Karpas-422 (cell line): ENCODE data around the gene CFAP97D2. TPM values are rescaled to one million over a fixed set of nuclear protein-coding genes. Genes with fewer than 3 reads are reported as not detected.
"Not testable (repeated sequence)": the region's sequence is repeated elsewhere in the genome, so short reads cannot be mapped to it uniquely, and the experiment has no call there.

Source experiments
- DNase-seq: peaks from one replicate; pipeline ENCODE4 v3.0.0-alpha.2; 2015
- H2AFZ ChIP-seq: fragments of 200-600 bp; sonication (generic); 2 replicates; pipeline ENCODE4 v1.6.1; 2014; ENCODE audit warnings: antibody characterized with exemption, low read length, mixed read lengths
- H3K27ac ChIP-seq: fragments of 200-600 bp; sonication (generic); 2 replicates; pipeline ENCODE4 v1.5.1; 2014; ENCODE audit warnings: mild to moderate bottlenecking, low read length, moderate library complexity
- H3K27me3 ChIP-seq: fragments of 200-600 bp; sonication (generic); 2 replicates; pipeline ENCODE4 v1.6.1; 2014; ENCODE audit warnings: low read length, mixed read lengths
- H3K36me3 ChIP-seq: fragments of 200-600 bp; sonication (generic); 2 replicates; pipeline ENCODE4 v1.6.1; 2014; ENCODE audit warnings: low read length, mixed read lengths; ENCODE audit not compliant: insufficient read depth
- H3K4me1 ChIP-seq: fragments of 200-600 bp; sonication (generic); 2 replicates; pipeline ENCODE4 v1.6.1; 2014; ENCODE audit warnings: mild to moderate bottlenecking, low read length, mixed read lengths
- H3K4me2 ChIP-seq: fragments of 200-600 bp; sonication (generic); 2 replicates; pipeline ENCODE4 v1.6.1; 2014; ENCODE audit warnings: low read length, low read depth, mild to moderate bottlenecking; ENCODE audit not compliant: poor library complexity, severe bottlenecking
- H3K4me3 ChIP-seq: fragments of 200-600 bp; sonication (generic); 2 replicates; pipeline ENCODE4 v1.5.1; 2014; ENCODE audit warnings: mild to moderate bottlenecking, antibody characterized with exemption, low read length, mixed read lengths
- H3K79me2 ChIP-seq: fragments of 200-600 bp; sonication (generic); 2 replicates; pipeline ENCODE4 v1.6.1; 2014; ENCODE audit warnings: mild to moderate bottlenecking, low read length, mixed read lengths
- H3K9ac ChIP-seq: fragments of 200-600 bp; sonication (generic); 2 replicates; pipeline ENCODE4 v1.6.0; 2014; ENCODE audit warnings: low read length
- H3K9me2 ChIP-seq: fragments of 200-600 bp; sonication (generic), shearing (Covaris generic); replicated peaks from 2 replicates; pipeline ENCODE4 v1.6.0; 2014; ENCODE audit warnings: mild to moderate bottlenecking, low read length, moderate library complexity; ENCODE audit not compliant: insufficient read depth
- H3K9me3 ChIP-seq: fragments of 300-700, 200-600 bp; sonication (generic); 2 replicates; pipeline ENCODE4 v1.6.1; 2014; ENCODE audit warnings: low read length, mixed read lengths
- H4K20me1 ChIP-seq: fragments of 200-600 bp; sonication (generic); 2 replicates; pipeline ENCODE4 v1.6.1; 2014; ENCODE audit warnings: mild to moderate bottlenecking, antibody characterized with exemption, low read length, low read depth; ENCODE audit not compliant: insufficient read depth
- total RNA-seq: library from RNA; depleted of rRNA; stranded (reverse); fragments of >200 nt; shearing (Covaris generic); gene quantifications from 2 replicates; pipeline ENCODE4 v1.2.3, GENCODE V29; 2014; ENCODE audit warnings: low replicate concordance; rRNA removed

CFAP97D2 gene
- not detected in 2 replicates for total RNA-seq

DNA sequence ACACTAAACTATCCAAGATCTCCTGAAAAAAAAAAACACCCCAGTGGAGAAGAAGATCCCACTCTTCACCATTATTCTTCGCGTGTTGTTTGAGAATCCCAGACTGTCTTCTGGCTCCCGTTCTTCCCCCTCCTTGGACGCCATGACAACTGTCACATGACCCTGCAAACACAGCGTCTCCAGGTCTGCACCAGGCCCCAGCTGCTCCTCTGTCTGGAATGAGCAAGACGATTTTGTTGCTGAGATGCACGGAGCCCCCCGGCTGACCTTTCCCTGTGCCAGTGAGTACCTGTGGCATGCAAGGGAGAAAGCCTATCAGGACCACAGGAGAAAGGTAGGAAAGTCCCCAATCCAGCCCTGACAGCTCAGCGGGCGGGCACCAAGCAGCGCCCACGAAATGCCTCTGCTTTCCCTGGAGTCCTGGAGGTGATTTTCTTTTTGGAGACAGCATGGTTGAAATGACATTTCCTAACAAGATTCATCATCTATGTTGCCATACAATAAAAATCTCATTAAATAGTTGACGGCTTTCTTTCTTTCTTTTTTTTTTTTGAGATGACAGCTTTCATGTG, at the start of gene CFAP97D2:
CFAP97D2 (plus strand) TSS at position 171 of the 572 bp plus-strand sequence; CDS start at position 245, 74 bp downstream.
- Histone ChIP-seq H2AFZ (no peak within 1 kb of the TSS), H3K36me3 (no peaks in the 10 kb centered on the region), H3K9me2 (no peaks in the 10 kb centered on the region), H3K4me3 (no peak within 1 kb of the TSS), H3K27me3 (no peaks in the 10 kb centered on the region), H3K4me1 (no peaks in the 10 kb centered on the region), H4K20me1 (no peaks in the 10 kb centered on the region), H3K4me2 (no peak within 1 kb of the TSS), H3K27ac (no peak within 1 kb of the TSS), H3K79me2 (no peaks in the 10 kb centered on the region), H3K9ac (no peak within 1 kb of the TSS), H3K9me3 (no peaks in the 10 kb centered on the region)
- no peak for DNase-seq

DNA sequence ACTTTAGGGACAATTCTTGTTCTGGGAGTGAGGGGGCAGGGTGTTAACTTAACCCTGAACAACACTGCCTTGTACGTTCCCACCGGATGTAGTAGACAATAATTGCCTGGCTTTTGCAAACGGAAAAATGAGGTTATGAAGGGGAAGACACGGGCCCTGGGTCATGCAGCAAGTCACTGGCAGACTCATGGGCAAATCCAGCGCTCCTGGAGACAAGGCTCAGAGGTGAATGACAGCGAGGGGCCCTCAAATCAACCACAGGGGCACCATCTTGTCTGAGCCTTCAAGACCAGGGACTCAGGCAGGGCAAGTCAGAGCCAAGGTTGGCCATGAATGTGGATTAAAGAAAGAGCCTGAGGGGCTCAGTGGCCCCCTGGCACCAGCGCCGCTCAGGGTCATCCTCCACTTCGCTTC, 49.4 kb upstream of the CFAP97D2 start:
- no peak for DNase-seq
- H3K9me2 ChIP-seq = no peaks in the 10 kb centered on the region
- H3K36me3 ChIP-seq = no peaks in the 10 kb centered on the region
- H3K9ac ChIP-seq = no peak overlapping the region
- H3K9me3 ChIP-seq = no peaks in the 10 kb centered on the region
- H3K79me2 ChIP-seq = no peaks in the 10 kb centered on the region
- H3K4me2 ChIP-seq = no peak overlapping the region
- no peak overlapping the region for H3K27ac ChIP-seq
- H2AFZ ChIP-seq = no peak overlapping the region
- H3K27me3 ChIP-seq = no peaks in the 10 kb centered on the region
- H3K4me1 ChIP-seq = peaks cover 38% of the 10 kb centered on the region
- no peaks in the 10 kb centered on the region for H4K20me1 ChIP-seq
- H3K4me3 ChIP-seq = no peak overlapping the region

- Histone ChIP-seq H3K27me3 (no peaks in the 10 kb centered on the region), H3K79me2 (no peaks in the 10 kb centered on the region), H2AFZ (no peak overlapping the region), H3K36me3 (no peaks in the 10 kb centered on the region), H3K27ac (no peak overlapping the region), H3K4me3 (peak overlapping the region; percentile 72; the same call in 1 of the 2 replicates), H3K9me3 (no peaks in the 10 kb centered on the region), H3K4me2 (peak overlapping the region; percentile 89), H4K20me1 (no peaks in the 10 kb centered on the region), H3K9me2 (no peaks in the 10 kb centered on the region), H3K4me1 (peaks cover 38% of the 10 kb centered on the region), H3K9ac (peak overlapping the region; percentile 66)
- no peak for DNase-seq
Measured at GRCh38 chr13:114130131-114130836, 48.8 kb upstream of the CFAP97D2 start.

DNA sequence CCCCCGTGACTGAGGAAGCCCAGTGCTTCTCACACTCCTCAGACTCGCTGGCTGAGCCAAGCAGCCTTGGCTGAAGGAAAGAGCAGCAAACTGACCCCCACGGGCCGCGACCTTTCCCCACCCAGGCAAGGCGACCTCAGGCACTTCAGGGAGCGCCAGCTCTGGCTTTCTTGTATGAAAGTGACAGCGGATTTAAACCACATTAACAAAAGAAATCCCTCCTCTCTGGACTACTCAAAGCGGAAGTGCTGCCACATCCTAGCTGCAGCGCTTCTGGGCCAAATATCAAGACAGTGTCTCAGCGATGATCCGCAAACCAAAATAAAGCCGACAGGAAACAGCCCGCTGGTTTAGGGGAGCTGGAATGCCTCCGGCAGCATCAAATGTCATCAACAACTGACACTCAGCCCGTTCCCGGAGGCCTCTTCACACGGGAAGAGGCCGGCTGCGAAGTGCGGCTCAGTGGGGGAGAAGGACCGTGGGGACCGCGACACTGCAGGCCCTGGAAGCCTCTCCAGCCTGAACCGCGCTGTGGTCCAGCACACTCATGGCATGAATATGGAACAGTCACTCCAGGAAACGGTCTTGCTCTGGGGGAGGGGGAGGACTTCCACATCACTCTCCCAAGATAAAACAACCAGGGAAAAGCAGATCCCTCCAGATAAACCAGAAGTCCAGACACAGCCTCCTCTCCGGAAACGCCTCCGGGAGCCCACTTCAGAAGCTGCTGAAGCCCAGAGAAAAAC, 48.0 kb upstream of the CFAP97D2 start:
- Histone ChIP-seq H3K4me3 (peak overlapping the region; percentile 72), H3K36me3 (no peaks in the 10 kb centered on the region), H3K9me3 (no peaks in the 10 kb centered on the region), H3K27ac (no peak overlapping the region), H3K9me2 (no peaks in the 10 kb centered on the region), H3K27me3 (no peaks in the 10 kb centered on the region), H3K4me1 (peaks cover 38% of the 10 kb centered on the region), H3K4me2 (peak overlapping the region; percentile 89), H3K79me2 (no peaks in the 10 kb centered on the region), H3K9ac (peak overlapping the region; percentile 66), H4K20me1 (no peaks in the 10 kb centered on the region), H2AFZ (peak overlapping the region; percentile 54; the same call in 1 of the 2 replicates)
- DNase-seq = peak; percentile 64

GRCh38 chr13:114131583-114132418, 47.3 kb upstream of the CFAP97D2 start:
- H3K36me3 ChIP-seq = no peaks in the 10 kb centered on the region
- peak; percentile 53 for DNase-seq
- H3K4me2 ChIP-seq = peak overlapping the region; percentile 89
- H3K9me3 ChIP-seq = no peaks in the 10 kb centered on the region
- H3K9ac ChIP-seq = peak overlapping the region; percentile 66
- H2AFZ ChIP-seq = peak overlapping the region; percentile 62
- H3K4me3 ChIP-seq = peak overlapping the region; percentile 72
- no peaks in the 10 kb centered on the region for H4K20me1 ChIP-seq
- peaks cover 38% of the 10 kb centered on the region for H3K4me1 ChIP-seq
- no peaks in the 10 kb centered on the region for H3K27me3 ChIP-seq
- no peaks in the 10 kb centered on the region for H3K79me2 ChIP-seq
- H3K27ac ChIP-seq = no peak overlapping the region
- H3K9me2 ChIP-seq = no peaks in the 10 kb centered on the region

GRCh38 chr13:114132419-114133121, 46.5 kb upstream of the CFAP97D2 start, which contains the start of gene RASA3:
Gene RASA3 (minus strand): TSS chr13:114132623. CDS start chr13:114132489, 134 bp downstream.
- peak; percentile 87 for DNase-seq
- Histone ChIP-seq H3K9me2 (no peaks in the 10 kb centered on the region), H3K79me2 (no peaks in the 10 kb centered on the region), H3K36me3 (no peaks in the 10 kb centered on the region), H2AFZ (peak within 1 kb of the TSS; percentile 62), H3K4me1 (peaks cover 38% of the 10 kb centered on the region), H3K27ac (no peak within 1 kb of the TSS), H3K27me3 (no peaks in the 10 kb centered on the region), H3K4me3 (peak within 1 kb of the TSS; percentile 72), H3K4me2 (peak within 1 kb of the TSS; percentile 89), H3K9ac (peak within 1 kb of the TSS; percentile 66), H3K9me3 (no peaks in the 10 kb centered on the region), H4K20me1 (no peaks in the 10 kb centered on the region)

- H3K9ac ChIP-seq, DNase-seq, H3K27ac ChIP-seq, H3K9me3 ChIP-seq, H3K79me2 ChIP-seq, H3K9me2 ChIP-seq, H3K36me3 ChIP-seq, H4K20me1 ChIP-seq, H3K4me3 ChIP-seq, H3K27me3 ChIP-seq, H2AFZ ChIP-seq, H3K4me2 ChIP-seq: not testable (repeated sequence)
- H3K4me1 ChIP-seq = peaks cover 36% of the 10 kb centered on the region
Measured at GRCh38 chr13:114133126-114133525, 45.9 kb upstream of the CFAP97D2 start.
